ENCODE measurements around the gene WDR91.

WDR91 gene

DNA sequence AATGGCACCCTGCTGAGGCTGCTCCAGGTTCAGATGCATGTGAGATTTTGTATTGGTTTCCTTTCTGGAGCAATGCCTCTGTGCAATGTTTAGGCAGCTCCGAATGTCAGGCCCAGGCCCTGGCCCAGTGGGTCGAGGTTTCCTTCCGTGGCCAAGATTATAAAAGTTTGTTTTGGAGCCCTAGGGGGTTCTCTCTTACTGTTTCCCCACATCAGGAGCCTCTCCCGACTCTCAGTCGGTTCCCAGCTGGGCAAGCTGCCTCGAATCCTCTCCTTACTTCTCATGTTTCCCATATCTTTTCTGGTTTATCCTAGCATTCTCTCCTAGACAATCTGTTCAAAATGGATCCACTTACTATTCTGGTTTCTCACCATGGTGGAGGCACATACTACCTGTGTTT lies 52.5 kb downstream of the WDR91 start:
- no peak for DNase-seq

DNA sequence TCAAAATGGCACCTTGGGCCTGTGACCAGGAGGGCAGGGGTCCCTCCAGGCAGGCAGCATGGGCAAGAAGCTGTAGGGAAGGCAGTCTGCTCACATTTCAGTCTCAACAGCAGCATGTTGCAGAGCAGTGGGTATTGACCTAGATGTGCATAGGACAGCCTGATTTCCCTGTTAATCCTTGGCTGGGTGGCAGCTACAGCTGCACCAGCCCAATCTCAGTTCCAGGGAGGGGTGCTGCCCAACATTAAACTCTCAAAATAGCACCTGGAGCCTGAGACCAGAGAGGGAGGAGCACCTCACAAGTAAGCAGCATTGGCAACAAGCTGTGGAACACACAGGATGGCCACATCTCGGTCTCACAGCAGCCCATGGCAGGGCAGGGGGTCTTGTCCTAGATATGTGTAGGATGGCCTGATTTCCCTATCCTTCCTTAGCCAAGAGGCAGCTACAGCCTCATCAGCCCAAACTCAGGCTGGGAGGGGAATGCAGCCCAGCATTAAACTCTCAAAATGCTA lies 53.1 kb downstream of the WDR91 start:
- DNase-seq = no peak

DNA sequence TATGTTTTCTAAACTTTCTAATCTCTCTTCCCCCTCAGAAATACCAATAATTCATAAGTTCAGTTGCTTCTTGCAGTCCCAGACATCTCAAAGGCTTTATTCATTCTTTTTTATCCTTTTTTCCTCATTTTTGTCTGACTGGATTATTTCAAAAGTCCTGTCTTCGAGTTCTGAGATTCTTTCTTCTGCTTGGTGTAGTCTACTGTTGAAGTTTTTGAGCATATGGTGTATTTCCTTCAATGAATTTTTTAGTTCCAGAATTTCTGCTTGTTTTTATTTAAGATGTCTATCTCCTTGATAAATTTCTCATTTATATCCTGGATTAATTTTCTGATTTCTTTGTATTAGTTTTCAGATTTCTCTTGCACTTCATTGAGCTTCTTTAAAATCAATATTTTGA lies 55.0 kb downstream of the WDR91 start:
- no peak for DNase-seq

DNA sequence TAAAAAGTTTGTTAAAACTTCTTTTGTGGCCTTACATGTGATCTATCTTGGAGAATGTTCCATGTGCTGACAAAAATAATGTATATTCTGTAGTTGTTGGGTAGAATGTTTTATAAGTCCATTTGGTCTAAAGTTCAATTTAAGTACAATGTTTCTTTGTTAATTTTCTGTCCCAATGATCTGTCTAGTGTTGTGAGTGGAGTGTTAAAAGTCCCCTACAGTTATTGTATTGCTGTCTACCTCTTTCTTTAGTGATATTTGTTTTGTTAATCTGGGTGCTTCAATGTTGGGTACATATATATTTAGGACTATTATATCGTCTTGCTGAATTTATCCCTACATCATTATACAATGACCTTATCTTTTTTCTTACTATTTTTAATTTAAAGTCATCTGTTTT lies 56.6 kb downstream of the WDR91 start:
- DNase-seq = no peak

DNA sequence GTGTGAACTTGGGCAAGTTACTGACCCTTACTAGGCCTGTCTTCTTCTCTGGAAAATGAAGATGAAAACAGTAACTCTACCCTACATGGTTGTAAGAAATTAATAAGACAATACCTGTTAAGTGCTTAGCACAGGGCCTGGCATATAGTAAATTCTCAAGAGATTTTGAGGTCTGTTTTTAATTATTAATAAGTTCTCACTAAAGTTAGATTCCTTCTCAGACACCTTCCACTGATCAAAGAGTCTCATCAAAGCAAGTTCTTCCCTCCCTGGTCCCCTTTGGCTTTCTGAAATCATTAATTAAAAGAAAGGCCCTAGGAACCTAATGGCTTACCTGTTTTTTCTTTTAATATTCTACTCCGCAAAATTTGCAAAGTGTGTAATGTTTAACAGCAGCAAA lies 58.9 kb downstream of the WDR91 start:
- DNase-seq = no peak

DNA sequence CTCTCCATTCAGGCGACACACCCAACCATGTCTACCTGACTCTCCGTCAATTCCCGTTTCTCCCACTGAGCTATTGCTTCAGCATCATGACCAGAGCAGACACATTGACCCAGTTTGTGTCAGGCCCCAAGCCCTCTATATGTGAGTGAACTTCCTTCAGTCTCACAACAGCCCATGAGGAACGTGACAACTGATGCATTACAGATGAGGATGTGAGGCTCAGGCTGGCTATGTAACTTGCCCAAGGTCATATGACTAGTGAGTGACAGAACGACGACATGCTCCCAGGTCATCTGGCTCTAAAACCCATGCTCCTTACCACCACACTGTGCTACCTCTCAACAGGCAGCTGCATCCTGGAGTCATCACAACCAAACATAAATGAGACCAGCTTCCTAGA lies 59.8 kb downstream of the WDR91 start:
- DNase-seq = no peak

DNA sequence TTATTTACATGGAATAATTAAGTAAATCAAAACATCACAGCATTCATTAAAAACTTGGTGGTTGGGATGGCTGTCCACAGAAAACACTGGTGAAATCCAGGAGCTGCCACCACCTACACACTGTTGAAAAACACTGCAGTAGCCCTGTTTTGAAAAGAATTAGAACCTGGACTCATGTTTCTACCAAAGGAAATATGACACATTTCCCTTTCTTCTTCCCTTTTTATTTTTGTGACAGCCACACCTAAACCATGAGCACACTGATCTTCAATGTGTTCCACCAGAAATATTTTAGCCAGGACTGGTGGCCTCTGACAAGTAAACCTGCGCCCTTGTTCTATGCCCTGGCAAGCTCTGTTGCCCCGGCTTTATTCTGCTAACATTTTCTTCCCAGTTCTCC lies 60.2 kb downstream of the WDR91 start:
- DNase-seq = peak; percentile 9 to 24

DNA sequence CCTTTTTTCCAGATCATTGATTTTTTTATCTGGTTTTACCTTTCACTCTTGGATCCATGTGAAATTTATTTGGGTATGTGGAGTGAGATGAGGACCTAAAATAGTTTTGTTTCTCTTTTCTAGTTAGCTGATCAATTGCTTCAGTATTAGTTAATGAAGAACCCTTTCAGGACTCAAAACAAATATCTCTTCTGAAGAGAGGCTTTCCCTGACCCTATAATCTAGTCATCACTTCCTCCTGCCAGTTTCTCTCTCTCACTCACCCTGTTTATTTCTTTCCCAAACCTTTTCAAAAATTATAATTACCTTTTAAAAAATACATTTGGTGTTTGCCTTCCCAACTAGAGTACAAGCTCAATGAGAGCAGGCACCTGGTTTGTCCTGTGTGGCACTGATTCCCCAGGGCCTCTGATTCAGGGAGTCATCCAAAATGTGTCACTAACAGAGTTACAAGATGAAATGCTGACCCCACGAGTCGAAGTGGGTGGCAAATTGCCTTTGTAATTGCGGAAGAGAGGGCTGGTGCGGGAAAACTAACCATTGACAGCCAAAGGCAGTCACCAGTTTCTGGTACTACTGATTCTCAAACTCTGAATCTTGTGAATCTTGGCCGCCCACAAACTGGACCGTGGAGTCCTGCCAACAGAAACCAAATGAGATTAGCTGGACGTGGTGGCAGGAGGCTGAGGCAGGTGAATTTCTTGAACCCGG lies 61.1 kb downstream of the WDR91 start:
- no peak for DNase-seq

DNA sequence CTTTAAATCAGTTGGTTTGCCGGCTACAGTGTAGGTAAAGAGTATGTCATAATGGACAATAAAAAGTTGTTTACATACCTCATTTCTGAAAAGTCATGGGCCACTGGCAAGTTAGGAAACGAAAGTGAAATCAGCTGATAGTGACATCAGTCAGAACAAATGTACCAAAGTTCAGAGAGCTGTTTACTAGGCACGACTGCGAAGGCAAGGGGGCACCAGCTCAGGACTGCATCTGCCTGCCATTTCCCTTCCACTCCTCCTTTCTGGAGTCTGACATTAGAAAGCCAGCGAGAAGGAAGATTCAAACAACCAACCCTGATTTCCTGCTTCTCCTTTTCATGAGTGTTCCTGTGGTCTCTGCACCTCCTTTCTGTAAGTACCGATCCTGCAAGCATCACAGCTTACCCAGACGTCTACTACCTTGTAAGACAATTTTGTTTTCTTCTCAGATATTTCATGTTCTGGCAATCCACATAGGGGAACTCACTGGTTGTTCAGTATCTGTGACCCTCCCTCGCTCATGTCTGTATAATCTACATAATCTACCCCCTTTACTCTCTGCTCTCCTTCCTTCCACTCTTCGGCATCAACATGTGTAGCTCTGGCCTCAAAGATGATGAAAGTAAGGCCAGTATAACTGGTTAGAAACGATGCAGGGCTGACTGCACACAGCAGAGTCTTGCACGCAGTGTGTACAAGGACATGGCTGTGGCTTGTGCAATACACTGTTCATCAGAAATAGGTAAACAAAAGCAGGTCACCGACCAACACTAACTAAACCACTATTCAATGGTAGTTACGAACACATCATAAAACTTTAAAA lies 63.2 kb downstream of the WDR91 start, which contains the start of gene TMEM140:
TSS of gene TMEM140 (plus strand) at position 174 of the 823 bp plus-strand sequence. CDS start 16,370 bp downstream, outside the sequence.
- peak; percentile 38 to 61 for DNase-seq

DNA sequence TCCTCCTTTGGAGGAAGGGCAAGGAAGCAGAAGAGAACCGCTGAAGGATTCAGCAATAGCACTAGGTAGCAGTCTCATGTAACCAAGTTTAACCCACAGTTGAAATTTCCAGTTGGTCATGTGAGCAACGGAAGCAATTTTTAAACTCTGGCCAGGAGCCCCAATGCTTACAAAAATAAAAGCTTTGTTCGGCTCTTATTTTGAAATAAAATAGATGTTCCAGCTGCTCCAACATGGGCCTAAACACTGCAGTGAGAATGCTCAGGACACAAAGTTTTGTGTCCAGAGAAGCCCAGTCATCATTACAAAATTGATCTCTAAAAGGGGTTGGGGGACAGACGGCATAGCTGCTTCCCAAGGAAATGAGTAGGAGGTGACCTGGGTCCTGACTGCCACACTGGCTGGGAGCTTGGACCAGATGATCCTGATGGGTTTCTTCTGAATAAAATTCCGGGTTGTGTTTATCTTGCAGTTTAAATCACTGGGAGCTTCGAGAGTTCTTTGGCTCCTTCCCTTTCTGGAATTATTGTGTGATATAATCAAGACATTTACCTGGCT lies 63.9 kb downstream of the WDR91 start:
- DNase-seq = peak; percentile 60 to 66

DNA sequence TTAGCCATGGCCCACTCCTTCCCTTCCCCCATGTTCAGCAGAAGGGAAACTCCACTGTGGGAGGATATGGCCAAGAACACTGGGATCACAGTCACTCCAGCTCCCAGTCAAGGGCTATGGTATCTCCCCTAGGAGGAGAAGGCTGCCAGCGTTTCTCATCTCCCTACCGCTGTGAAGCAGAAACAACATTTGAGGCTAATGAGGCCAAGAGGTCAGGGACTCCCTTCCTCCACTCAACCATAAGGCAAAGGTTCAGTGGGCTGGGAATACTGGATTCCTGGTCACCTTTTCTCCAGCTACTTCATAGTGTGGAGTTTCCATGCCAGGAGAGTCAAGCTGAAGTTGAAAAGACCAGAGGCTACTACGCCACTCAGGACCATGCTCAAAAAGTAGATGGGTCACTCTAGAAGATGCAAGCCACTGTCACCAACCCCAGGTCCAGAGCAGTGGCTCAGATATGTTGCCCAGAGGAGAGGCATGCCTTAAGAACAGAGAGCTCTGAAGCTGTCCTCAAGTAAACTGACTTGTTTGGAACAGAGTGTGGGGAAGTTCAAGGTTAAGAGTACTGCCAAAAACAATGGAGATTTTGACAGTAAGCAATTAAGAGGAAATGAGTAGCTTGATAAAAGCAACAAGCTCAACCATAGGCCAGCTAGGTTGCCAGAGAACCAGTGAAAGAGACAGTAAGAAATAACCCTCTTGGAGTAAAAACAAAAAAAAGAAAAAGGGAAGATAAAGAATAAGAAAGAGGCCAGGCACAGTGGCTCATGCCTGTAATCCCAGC lies 67.2 kb downstream of the WDR91 start:
- DNase-seq = no peak
